ENCODE results near the gene C22orf31.

The C22orf31 gene

GRCh38 chr22:29030016-29030617 is 31.5 kb downstream of the C22orf31 start:
- peak overlapping the region; percentile 43 for H3K4me3 ChIP-seq (ENCODE audit: control insufficient read depth, low read depth, low read length)
- DNase-seq (ENCODE audit: low read depth) = peak; percentile 28
- TF ChIP-seq, protein P1, sequence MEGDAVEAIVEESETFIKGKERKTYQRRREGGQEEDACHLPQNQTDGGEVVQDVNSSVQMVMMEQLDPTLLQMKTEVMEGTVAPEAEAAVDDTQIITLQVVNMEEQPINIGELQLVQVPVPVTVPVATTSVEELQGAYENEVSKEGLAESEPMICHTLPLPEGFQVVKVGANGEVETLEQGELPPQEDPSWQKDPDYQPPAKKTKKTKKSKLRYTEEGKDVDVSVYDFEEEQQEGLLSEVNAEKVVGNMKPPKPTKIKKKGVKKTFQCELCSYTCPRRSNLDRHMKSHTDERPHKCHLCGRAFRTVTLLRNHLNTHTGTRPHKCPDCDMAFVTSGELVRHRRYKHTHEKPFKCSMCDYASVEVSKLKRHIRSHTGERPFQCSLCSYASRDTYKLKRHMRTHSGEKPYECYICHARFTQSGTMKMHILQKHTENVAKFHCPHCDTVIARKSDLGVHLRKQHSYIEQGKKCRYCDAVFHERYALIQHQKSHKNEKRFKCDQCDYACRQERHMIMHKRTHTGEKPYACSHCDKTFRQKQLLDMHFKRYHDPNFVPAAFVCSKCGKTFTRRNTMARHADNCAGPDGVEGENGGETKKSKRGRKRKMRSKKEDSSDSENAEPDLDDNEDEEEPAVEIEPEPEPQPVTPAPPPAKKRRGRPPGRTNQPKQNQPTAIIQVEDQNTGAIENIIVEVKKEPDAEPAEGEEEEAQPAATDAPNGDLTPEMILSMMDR (conservative IDR thresholded peaks at IDR 0.05; ENCODE audit: control insufficient read depth, insufficient read depth, low read depth, low read length) = no peak

DNA sequence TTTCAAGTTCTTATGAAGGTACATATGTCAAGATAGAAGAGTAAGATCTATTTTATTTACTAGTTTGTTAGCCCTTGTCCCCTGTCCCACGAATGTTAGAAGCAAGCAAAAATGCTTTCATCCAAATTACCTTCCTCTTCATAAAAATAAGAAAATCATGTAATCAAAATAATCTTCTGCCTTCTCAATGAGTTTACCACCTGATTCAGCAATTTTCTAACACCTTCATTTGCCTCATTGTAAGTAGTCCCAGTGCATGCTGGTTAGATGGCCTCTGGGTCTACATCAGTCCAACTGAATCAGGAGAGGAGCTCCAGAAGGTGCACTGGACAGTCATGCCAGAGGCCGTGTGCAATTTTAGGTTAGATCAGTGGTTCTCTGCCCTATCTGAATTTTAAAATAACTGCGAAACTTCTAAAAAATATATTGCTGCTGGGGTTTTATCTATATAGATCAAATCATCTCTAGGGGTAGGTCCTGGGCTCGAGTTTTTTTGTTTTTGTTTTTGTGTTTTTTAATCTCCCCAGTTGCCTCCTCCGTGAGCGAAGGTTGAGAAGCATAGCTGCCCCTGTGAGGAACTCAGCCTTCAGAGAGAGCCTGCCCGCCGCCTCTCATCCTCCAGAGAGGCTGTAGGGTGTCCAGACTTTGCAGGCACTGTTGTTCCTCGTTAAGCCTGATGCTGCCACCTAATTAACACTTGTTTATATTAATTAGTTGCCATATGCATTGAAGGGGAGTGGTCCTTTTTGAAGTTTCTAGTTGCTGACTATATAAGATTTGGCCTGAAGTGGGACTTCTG is 32.2 kb downstream of the C22orf31 start:
- TF ChIP-seq, protein P1 (conservative IDR thresholded peaks at IDR 0.05; ENCODE audit: control insufficient read depth, insufficient read depth, low read depth, low read length) = no peak
- H3K4me3 ChIP-seq (ENCODE audit: control insufficient read depth, low read depth, low read length) = no peak overlapping the region
- DNase-seq (ENCODE audit: low read depth) = no peak

GRCh38 chr22:29028468-29028867 is 33.2 kb downstream of the C22orf31 start:
- DNase-seq (ENCODE audit: low read depth) = no peak
- TF ChIP-seq, protein P1 (conservative IDR thresholded peaks at IDR 0.05; ENCODE audit: control insufficient read depth, insufficient read depth, low read depth, low read length) = no peak
- H3K4me3 ChIP-seq (ENCODE audit: control insufficient read depth, low read depth, low read length) = no peak overlapping the region

GRCh38 chr22:29026579-29026978 is 35.1 kb downstream of the C22orf31 start:
- no peak overlapping the region for H3K4me3 ChIP-seq (ENCODE audit: control insufficient read depth, low read depth, low read length)

GRCh38 chr22:29023172-29023796 is 38.3 kb downstream of the C22orf31 start:
- no peak overlapping the region for H3K4me3 ChIP-seq (ENCODE audit: control insufficient read depth, low read depth, low read length)
- TF ChIP-seq, protein P1 (conservative IDR thresholded peaks at IDR 0.05; ENCODE audit: control insufficient read depth, insufficient read depth, low read depth, low read length) = no peak
- no peak for DNase-seq (ENCODE audit: low read depth)

More at GRCh38 chr22:29026579-29026978, 35.1 kb downstream of the C22orf31 start:
- TF ChIP-seq, protein P1 (conservative IDR thresholded peaks at IDR 0.05; ENCODE audit: control insufficient read depth, insufficient read depth, low read depth, low read length) = no peak
- no peak for DNase-seq (ENCODE audit: low read depth)

DNA sequence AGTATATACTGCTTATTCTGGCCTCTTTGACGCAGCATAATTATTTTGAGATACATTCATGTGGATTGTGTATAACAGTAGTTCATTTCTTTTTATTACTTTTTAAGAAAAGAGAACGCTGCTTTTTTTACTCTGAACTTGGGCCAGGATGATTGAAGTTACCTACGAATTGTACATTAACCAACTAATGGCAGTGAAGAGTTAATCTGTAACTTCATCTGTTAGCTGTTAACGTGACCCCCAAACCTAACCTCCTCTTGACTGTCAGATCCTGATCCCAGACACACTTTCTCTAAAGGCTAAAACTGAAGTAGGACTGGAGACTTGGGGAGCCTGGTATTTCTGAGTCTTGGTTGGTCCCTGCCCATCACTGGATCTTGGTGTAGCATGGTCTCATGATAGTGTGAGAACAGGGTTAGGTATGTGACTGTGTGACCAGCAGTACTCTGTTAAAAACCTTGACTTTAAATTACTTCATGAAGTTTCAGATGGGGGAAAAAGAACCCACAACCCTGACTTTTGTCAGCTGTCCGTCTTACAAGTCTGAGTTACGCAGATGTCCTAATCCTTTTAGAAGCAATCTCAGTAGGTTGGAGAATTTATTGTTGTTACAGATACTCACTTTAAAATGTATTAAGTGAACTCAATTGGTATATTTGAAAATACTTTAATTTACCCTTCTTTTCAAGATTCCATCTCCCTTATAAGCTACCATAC is 39.4 kb downstream of the C22orf31 start:
- H3K4me3 ChIP-seq (ENCODE audit: control insufficient read depth, low read depth, low read length) = no peak overlapping the region
- TF ChIP-seq, protein P1 (conservative IDR thresholded peaks at IDR 0.05; ENCODE audit: control insufficient read depth, insufficient read depth, low read depth, low read length) = no peak
- no peak for DNase-seq (ENCODE audit: low read depth)
